GM21423 (cell line): ENCODE data around the gene GLB1L2.

Experiments
- ATAC-seq: cut with Tn5 transposase; IDR thresholded peaks from one replicate; pipeline ENCODE4 v1.9.1; 2021; ENCODE audit warnings: mild to moderate bottlenecking, moderate library complexity; ENCODE audit not compliant: unreplicated experiment

The GLB1L2 gene

DNA sequence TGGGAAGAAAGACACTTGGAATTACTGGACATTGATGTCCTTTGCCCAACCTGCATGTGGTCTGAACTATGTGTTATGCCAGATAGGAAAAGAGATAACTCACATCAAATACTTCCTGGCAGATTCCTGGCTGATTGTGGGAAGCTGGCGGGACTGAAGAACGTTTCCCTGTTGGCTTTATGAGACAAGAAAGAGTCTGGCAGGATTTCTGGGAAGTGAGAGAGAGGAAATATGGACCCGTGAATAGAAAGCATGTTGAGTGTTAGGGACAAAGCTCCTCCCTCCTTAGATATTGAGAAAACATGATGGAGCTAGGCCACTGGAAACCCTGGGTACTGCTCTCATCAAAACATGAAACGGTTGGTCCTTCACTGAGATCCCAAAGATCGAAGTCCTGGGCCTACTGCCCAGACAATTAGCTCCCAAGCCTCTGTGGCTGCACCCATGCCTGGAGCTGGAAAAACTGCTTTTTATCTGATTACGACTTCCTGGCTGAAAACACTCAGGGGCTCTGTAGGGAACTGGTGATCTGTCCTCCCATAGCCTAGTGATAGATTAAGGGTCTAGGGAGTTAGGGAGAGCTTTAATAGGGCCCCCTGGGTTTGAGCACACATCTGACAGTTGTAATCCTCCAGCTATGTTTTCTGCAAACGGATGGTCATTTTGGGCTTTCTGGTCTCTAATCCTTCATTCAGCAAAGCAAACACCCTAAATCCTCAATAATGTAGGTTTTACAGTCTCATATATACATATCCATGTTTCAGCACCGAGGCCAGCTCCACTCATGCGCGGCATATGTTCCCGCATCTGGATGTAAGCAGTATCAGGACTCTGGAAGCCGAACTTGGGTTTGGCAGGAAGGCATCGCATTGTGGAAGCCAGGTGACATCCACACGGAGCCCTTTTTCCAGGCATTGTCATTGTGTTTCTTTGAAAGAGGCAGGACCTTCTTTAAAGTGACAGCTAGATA lies 86.4 kb downstream of the GLB1L2 start:
- no peak for ATAC-seq

DNA sequence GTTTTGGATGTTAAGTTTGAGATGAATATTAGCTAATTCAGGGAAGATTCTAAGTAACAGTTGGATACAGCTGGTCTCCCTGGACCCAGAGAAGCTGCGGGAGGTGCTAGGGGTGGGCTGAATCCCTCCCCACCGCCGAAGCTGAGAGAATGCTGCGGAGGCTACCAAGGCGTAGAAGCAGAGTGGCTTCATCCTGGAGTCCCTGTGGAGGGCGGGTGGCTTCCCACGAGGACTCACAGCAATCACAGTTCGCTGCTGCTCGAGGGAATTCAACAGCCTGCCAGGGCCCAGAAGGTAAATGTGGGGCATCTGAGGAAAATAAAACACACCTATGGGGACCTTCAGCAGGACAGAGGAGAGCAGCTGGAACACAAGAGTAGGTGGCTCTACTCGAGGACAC lies 91.3 kb downstream of the GLB1L2 start:
- no peak for ATAC-seq

DNA sequence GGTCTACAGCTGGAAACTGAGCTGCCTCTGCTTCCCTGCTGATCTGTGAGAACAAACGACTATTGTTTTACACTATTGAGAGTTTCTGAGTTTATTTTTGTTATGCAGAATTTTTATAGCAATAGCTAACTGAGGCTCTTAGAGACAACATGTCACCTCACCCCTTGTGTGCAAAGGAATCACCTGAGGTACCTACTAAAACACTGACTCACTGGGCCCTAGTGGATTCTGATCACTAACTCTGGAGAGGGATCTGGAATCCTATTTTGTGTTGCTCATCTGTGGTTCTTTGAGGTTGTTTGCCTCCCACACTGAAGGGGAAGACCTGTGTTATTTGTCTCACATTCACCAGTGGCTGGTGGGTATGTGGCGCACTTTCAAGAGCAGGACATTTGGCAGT lies 93.6 kb downstream of the GLB1L2 start:
- no peak for ATAC-seq
